Right lobe of liver (tissue), 4 donors: ENCODE measurements around the gene FOXP1.

ENCODE experiments used
- POLR2A ChIP-seq: fragments of 450-650 bp; IDR thresholded peaks from one replicate; pipeline ENCODE4 v1.6.1; 2017; ENCODE audit warnings: antibody characterized with exemption, mild to moderate bottlenecking
- TF ChIP-seq, protein P1 (sequence below), 4 donors: fragments of 200-600 bp in 3 of 4; fragments of 450-650 bp in 1 of 4; IDR thresholded peaks; one replicate each; pipeline versions ENCODE4 v1.5.1 to v1.8.0; 2016 to 2022; ENCODE audit warnings: antibody characterized with exemption in 4 of 4, mild to moderate bottlenecking in 2 of 4
- donor health status: DM: no; HTN: no; CAD: no.
- donor health status: DM: no; HTN: no; CAD: no.
- donor health status: DM: no; HTN: yes; CAD: no.

DNA sequence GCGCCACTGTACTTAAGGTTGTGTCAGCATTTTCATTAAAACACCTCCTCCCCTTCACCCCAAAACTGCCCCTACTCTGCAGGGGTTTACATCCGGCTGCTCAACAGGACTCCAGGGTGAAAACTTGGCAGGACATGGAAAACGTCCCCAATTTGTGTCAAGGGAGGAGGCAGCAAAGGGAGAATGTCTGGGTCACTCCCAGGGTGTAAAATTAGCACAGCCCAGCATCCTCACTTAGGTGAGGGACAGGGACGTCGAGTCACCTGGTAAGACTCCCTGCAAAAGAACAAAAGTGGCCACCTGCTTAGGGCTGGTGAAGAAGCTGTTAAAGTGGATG is 532.3 kb downstream of the FOXP1 start:
- TF ChIP-seq, protein P1, sequence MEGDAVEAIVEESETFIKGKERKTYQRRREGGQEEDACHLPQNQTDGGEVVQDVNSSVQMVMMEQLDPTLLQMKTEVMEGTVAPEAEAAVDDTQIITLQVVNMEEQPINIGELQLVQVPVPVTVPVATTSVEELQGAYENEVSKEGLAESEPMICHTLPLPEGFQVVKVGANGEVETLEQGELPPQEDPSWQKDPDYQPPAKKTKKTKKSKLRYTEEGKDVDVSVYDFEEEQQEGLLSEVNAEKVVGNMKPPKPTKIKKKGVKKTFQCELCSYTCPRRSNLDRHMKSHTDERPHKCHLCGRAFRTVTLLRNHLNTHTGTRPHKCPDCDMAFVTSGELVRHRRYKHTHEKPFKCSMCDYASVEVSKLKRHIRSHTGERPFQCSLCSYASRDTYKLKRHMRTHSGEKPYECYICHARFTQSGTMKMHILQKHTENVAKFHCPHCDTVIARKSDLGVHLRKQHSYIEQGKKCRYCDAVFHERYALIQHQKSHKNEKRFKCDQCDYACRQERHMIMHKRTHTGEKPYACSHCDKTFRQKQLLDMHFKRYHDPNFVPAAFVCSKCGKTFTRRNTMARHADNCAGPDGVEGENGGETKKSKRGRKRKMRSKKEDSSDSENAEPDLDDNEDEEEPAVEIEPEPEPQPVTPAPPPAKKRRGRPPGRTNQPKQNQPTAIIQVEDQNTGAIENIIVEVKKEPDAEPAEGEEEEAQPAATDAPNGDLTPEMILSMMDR (IDR thresholded peaks at IDR 0.05) = no peak
- no peak for TF ChIP-seq POLR2A
